Thymus (tissue), 11 donors: ENCODE data around the gene USP43. TPM values are rescaled to one million over a fixed set of nuclear protein-coding genes. Genes with fewer than 3 reads are reported as not detected.

Experiments used
- DNase-seq, 9 donors: peaks; one replicate each; pipeline ENCODE4 v3.0.0-alpha.2; 2013; ENCODE audit warnings: low spot score in 9 of 9, low read depth in 6 of 9, missing footprints in 1 of 9
- H3K27ac ChIP-seq, 2 donors: one replicate each; pipeline ENCODE4 v1.5.1; 2013; ENCODE audit warnings: control low read depth in 1 of 2, low read depth in 1 of 2, low read length in 1 of 2, mild to moderate bottlenecking in 1 of 2, moderate library complexity in 1 of 2
- H3K27me3 ChIP-seq, 2 donors: one replicate each; pipeline ENCODE4 v1.5.1; 2013; ENCODE audit warnings: low read length in 1 of 2; ENCODE audit not compliant: control insufficient read depth in 2 of 2, insufficient read depth in 1 of 2
- H3K36me3 ChIP-seq, 2 donors: one replicate each; pipeline ENCODE4 v1.5.1; 2013; ENCODE audit warnings: low read length in 1 of 2, mild to moderate bottlenecking in 1 of 2, moderate library complexity in 1 of 2; ENCODE audit not compliant: control insufficient read depth in 2 of 2, insufficient read depth in 2 of 2
- H3K4me1 ChIP-seq, 2 donors: one replicate each; pipeline ENCODE4 v1.5.1; 2013; ENCODE audit warnings: low read length in 2 of 2; ENCODE audit not compliant: control insufficient read depth in 2 of 2, insufficient read depth in 2 of 2
- H3K4me3 ChIP-seq, 2 donors: one replicate each; pipeline ENCODE4 v1.5.1; 2013; ENCODE audit warnings: low read length in 2 of 2, control low read depth in 1 of 2, mild to moderate bottlenecking in 1 of 2
- H3K9me3 ChIP-seq, 2 donors: one replicate each; pipeline ENCODE4 v1.5.1; 2013; ENCODE audit warnings: low read length in 1 of 2, mild to moderate bottlenecking in 1 of 2; ENCODE audit not compliant: control insufficient read depth in 2 of 2, insufficient read depth in 1 of 2
- WGBS: extraction: QIAGEN DNeasy Blood & Tissue Kit; methylation state at CpG from one replicate; pipeline ENCODE4 v1.1.7; 2013; 5-methylcytosine and 5-hydroxymethylcytosine counted together
- polyA plus RNA-seq: library from polyadenylated mRNA; stranded (reverse); fragments of 200-250 nt; gene quantifications from one replicate; pipeline ENCODE4 v1.2.3, GENCODE V29; 2013
- total RNA-seq: library from RNA; stranded (reverse); fragments of 120-200 nt; gene quantifications from one replicate; pipeline ENCODE4 v1.2.4, GENCODE V29; 2013
- donor health status: healthy.

USP43 gene
- total and polyA plus RNA-seq, 2 donors: 0.57 to 2.9 TPM

GRCh38 chr17:9671559-9671958 is 26.2 kb downstream of the USP43 start:
- Histone ChIP-seq H3K4me3 (no peak overlapping the region), H3K27me3 (no peaks in the 10 kb centered on the region), H3K9me3 (no peaks in the 10 kb centered on the region), H3K36me3 (no peaks in the 10 kb centered on the region), H3K4me1 (no peaks in the 10 kb centered on the region), H3K27ac (no peak overlapping the region)
- DNase-seq: no peak
- 91% methylated on average over 4 of the region's 4 CpGs for WGBS

- DNase-seq: no peak
- Histone ChIP-seq H3K4me3 (no peak overlapping the region), H3K9me3 (no peaks in the 10 kb centered on the region), H3K36me3 (no peaks in the 10 kb centered on the region), H3K27ac (no peak overlapping the region), H3K27me3 (no peaks in the 10 kb centered on the region), H3K4me1 (no peaks in the 10 kb centered on the region)
- WGBS: 99% methylated on average over 8 of the region's 8 CpGs
These were observed 26.9 kb downstream of the USP43 start for GRCh38 chr17:9672266-9672665.

GRCh38 chr17:9672691-9673090 is 27.4 kb downstream of the USP43 start:
- no peak overlapping the region for H3K27ac ChIP-seq
- WGBS: 98% methylated on average over 6 of the region's 6 CpGs
- no peaks in the 10 kb centered on the region for H3K4me1 ChIP-seq
- H3K36me3 ChIP-seq: no peaks in the 10 kb centered on the region
- DNase-seq: no peak
- no peaks in the 10 kb centered on the region for H3K9me3 ChIP-seq
- no peak overlapping the region for H3K4me3 ChIP-seq
- no peaks in the 10 kb centered on the region for H3K27me3 ChIP-seq

GRCh38 chr17:9676084-9676483 is 30.8 kb downstream of the USP43 start:
- H3K27ac ChIP-seq: no peak overlapping the region
- no peaks in the 10 kb centered on the region for H3K4me1 ChIP-seq
- H3K27me3 ChIP-seq: no peaks in the 10 kb centered on the region
- DNase-seq: no peak
- H3K36me3 ChIP-seq: no peaks in the 10 kb centered on the region
- no peak overlapping the region for H3K4me3 ChIP-seq
- peaks cover 1 to 2% of the 10 kb centered on the region in 2 donors for H3K9me3 ChIP-seq
- WGBS: 96% methylated on average over 4 of the region's 4 CpGs

GRCh38 chr17:9676820-9677310 is 31.5 kb downstream of the USP43 start:
- Histone ChIP-seq H3K27me3 (no peaks in the 10 kb centered on the region), H3K4me1 (no peaks in the 10 kb centered on the region), H3K9me3 (peaks cover 1 to 2% of the 10 kb centered on the region in 2 donors), H3K4me3 (no peak overlapping the region), H3K36me3 (no peaks in the 10 kb centered on the region), H3K27ac (no peak overlapping the region)
- WGBS: 96% methylated on average over 4 of the region's 4 CpGs
- no peak for DNase-seq

- 95% methylated on average over 7 of the region's 7 CpGs for WGBS
- Histone ChIP-seq H3K27me3 (no peaks in the 10 kb centered on the region), H3K4me3 (no peak overlapping the region), H3K9me3 (peaks cover 1 to 2% of the 10 kb centered on the region in 2 donors), H3K4me1 (no peaks in the 10 kb centered on the region), H3K27ac (no peak overlapping the region), H3K36me3 (no peaks in the 10 kb centered on the region)
- no peak for DNase-seq
These were observed 32.1 kb downstream of the USP43 start for GRCh38 chr17:9677411-9677810.

- Histone ChIP-seq H3K27ac (no peak overlapping the region), H3K27me3 (no peaks in the 10 kb centered on the region), H3K4me1 (no peaks in the 10 kb centered on the region), H3K9me3 (peaks cover 1 to 2% of the 10 kb centered on the region in 2 donors), H3K4me3 (no peak overlapping the region), H3K36me3 (no peaks in the 10 kb centered on the region)
- WGBS: 95% methylated on average over 4 of the region's 4 CpGs
- no peak for DNase-seq
These were observed 32.6 kb downstream of the USP43 start for GRCh38 chr17:9677896-9678295.

- no peak overlapping the region for H3K4me3 ChIP-seq
- H3K27me3 ChIP-seq: no peaks in the 10 kb centered on the region
- peak overlapping the region in 1 of 2 donors; percentile 40 for H3K27ac ChIP-seq
- H3K4me1 ChIP-seq: no peaks in the 10 kb centered on the region
- H3K36me3 ChIP-seq: no peaks in the 10 kb centered on the region
- DNase-seq: no peak
- peaks cover 1 to 2% of the 10 kb centered on the region in 2 donors for H3K9me3 ChIP-seq
- 88% methylated on average over 10 of the region's 10 CpGs for WGBS
These were observed 39.8 kb downstream of the USP43 start for GRCh38 chr17:9684955-9685621.

- no peaks in the 10 kb centered on the region for H3K9me3 ChIP-seq
- no peak overlapping the region for H3K27ac ChIP-seq
- 97% methylated on average over 7 of the region's 7 CpGs for WGBS
- H3K27me3 ChIP-seq: no peaks in the 10 kb centered on the region
- H3K4me3 ChIP-seq: no peak overlapping the region
- H3K36me3 ChIP-seq: no peaks in the 10 kb centered on the region
- no peak for DNase-seq
- no peaks in the 10 kb centered on the region for H3K4me1 ChIP-seq
These were observed 48.4 kb downstream of the USP43 start for GRCh38 chr17:9693755-9694154.
